SK-N-SH treated with all-trans-retinoic acid at 6 μM for 48 hours (cell line): ENCODE results near the gene FGF6.

Experiments used
- BACH2 ChIP-seq: fragments of 250-450 bp; sonication (Bioruptor Pico); IDR thresholded peaks from 2 replicates; pipeline ENCODE4 v1.9.0; 2021; ENCODE audit warnings: mild to moderate bottlenecking, borderline replicate concordance
- TOX ChIP-seq: fragments of 250-450 bp; sonication (Bioruptor Pico); IDR thresholded peaks from 2 replicates; pipeline ENCODE4 v1.8.0; 2021; ENCODE audit warnings: mild to moderate bottlenecking, moderate library complexity, borderline replicate concordance
- ZFP3 ChIP-seq: fragments of 250-450 bp; sonication (Bioruptor Pico); IDR thresholded peaks from 2 replicates; pipeline ENCODE4 v1.5.0; 2020; ENCODE audit warnings: mild to moderate bottlenecking, moderate library complexity
- ZFP30 ChIP-seq: fragments of 450-650 bp; formaldehyde crosslinking; IDR thresholded peaks from 2 replicates; pipeline ENCODE4 v1.5.0; 2022; ENCODE audit warnings: mild to moderate bottlenecking, moderate library complexity
- ZNF565 ChIP-seq: fragments of 450-650 bp; formaldehyde crosslinking; conservative IDR thresholded peaks from 2 replicates; pipeline ENCODE4 v1.5.0; 2020; ENCODE audit warnings: low read depth, mild to moderate bottlenecking, moderate library complexity
- ZNF8 ChIP-seq: fragments of 450-650 bp; formaldehyde crosslinking; IDR thresholded peaks from 2 replicates; pipeline ENCODE4 v1.5.0; 2020; ENCODE audit warnings: mild to moderate bottlenecking, moderate library complexity
- TF ChIP-seq, protein P1 (sequence below): fragments of 250-450 bp; sonication (Bioruptor Pico); IDR thresholded peaks from 2 replicates; pipeline ENCODE4 v1.8.0; 2021; ENCODE audit warnings: low read depth, mild to moderate bottlenecking, moderate library complexity, borderline replicate concordance
- TF ChIP-seq, protein P2 (sequence below): fragments of 250-450 bp; sonication (Bioruptor Pico); IDR thresholded peaks from 2 replicates; pipeline ENCODE4 v1.8.0; 2020; ENCODE audit warnings: mild to moderate bottlenecking, moderate library complexity, borderline replicate concordance
- TF ChIP-seq, protein P3 (sequence below): fragments of 250-450 bp; sonication (Bioruptor Pico); IDR thresholded peaks from 2 replicates; pipeline ENCODE4 v1.5.0; 2020; ENCODE audit warnings: mild to moderate bottlenecking, moderate library complexity

DNA sequence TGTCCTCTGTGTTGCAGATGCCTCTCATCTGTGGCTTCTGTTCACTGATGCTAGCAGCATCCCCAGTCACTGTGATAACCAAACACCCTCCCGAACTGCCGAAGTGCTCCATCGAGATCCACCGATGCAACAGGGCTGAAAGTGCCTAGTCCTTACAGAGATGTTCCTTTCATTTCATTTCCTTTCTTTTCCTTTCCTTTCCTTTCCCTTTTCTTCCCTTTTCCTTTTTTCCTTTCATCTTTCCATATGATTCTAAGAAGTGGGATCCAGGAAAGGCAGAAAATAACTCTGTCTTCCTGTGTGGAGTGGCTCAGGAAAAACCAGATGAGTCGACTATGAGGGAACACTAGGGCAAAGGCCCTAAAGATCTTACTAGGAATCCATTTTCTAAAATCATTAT is 26.7 kb downstream of the FGF6 start:
- TF ChIP-seq TOX (CRISPR knock-in tag) = no peak
- TF ChIP-seq ZNF8 = no peak
- TF ChIP-seq, protein P1, sequence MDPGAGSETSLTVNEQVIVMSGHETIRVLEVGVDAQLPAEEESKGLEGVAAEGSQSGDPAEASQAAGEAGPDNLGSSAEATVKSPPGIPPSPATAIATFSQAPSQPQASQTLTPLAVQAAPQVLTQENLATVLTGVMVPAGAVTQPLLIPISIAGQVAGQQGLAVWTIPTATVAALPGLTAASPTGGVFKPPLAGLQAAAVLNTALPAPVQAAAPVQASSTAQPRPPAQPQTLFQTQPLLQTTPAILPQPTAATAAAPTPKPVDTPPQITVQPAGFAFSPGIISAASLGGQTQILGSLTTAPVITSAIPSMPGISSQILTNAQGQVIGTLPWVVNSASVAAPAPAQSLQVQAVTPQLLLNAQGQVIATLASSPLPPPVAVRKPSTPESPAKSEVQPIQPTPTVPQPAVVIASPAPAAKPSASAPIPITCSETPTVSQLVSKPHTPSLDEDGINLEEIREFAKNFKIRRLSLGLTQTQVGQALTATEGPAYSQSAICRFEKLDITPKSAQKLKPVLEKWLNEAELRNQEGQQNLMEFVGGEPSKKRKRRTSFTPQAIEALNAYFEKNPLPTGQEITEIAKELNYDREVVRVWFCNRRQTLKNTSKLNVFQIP (CRISPR knock-in tag) = no peak
- TF ChIP-seq ZFP3 (CRISPR knock-in tag) = no peak
- TF ChIP-seq, protein P2, sequence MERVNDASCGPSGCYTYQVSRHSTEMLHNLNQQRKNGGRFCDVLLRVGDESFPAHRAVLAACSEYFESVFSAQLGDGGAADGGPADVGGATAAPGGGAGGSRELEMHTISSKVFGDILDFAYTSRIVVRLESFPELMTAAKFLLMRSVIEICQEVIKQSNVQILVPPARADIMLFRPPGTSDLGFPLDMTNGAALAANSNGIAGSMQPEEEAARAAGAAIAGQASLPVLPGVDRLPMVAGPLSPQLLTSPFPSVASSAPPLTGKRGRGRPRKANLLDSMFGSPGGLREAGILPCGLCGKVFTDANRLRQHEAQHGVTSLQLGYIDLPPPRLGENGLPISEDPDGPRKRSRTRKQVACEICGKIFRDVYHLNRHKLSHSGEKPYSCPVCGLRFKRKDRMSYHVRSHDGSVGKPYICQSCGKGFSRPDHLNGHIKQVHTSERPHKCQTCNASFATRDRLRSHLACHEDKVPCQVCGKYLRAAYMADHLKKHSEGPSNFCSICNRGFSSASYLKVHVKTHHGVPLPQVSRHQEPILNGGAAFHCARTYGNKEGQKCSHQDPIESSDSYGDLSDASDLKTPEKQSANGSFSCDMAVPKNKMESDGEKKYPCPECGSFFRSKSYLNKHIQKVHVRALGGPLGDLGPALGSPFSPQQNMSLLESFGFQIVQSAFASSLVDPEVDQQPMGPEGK (CRISPR knock-in tag) = no peak
- TF ChIP-seq, protein P3, sequence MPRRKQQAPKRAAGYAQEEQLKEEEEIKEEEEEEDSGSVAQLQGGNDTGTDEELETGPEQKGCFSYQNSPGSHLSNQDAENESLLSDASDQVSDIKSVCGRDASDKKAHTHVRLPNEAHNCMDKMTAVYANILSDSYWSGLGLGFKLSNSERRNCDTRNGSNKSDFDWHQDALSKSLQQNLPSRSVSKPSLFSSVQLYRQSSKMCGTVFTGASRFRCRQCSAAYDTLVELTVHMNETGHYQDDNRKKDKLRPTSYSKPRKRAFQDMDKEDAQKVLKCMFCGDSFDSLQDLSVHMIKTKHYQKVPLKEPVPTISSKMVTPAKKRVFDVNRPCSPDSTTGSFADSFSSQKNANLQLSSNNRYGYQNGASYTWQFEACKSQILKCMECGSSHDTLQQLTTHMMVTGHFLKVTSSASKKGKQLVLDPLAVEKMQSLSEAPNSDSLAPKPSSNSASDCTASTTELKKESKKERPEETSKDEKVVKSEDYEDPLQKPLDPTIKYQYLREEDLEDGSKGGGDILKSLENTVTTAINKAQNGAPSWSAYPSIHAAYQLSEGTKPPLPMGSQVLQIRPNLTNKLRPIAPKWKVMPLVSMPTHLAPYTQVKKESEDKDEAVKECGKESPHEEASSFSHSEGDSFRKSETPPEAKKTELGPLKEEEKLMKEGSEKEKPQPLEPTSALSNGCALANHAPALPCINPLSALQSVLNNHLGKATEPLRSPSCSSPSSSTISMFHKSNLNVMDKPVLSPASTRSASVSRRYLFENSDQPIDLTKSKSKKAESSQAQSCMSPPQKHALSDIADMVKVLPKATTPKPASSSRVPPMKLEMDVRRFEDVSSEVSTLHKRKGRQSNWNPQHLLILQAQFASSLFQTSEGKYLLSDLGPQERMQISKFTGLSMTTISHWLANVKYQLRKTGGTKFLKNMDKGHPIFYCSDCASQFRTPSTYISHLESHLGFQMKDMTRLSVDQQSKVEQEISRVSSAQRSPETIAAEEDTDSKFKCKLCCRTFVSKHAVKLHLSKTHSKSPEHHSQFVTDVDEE (CRISPR knock-in tag) = no peak
- TF ChIP-seq BACH2 (CRISPR knock-in tag) = no peak
- TF ChIP-seq ZFP30 (CRISPR knock-in tag) = no peak
- TF ChIP-seq ZNF565 (CRISPR knock-in tag) = no peak
